Stimulated activated CD4-positive, alpha-beta T cell treated with anti-CD3 and anti-CD28 coated beads, Interleukin-4, amount 100 ng/mL, for 4 hours (primary cell): ENCODE results near the gene PAX2.

Experiments used
- DNase-seq, 2 experiments: peaks; one replicate each; pipeline ENCODE4 v3.0.0-alpha.2; 2020

PAX2 gene

DNA sequence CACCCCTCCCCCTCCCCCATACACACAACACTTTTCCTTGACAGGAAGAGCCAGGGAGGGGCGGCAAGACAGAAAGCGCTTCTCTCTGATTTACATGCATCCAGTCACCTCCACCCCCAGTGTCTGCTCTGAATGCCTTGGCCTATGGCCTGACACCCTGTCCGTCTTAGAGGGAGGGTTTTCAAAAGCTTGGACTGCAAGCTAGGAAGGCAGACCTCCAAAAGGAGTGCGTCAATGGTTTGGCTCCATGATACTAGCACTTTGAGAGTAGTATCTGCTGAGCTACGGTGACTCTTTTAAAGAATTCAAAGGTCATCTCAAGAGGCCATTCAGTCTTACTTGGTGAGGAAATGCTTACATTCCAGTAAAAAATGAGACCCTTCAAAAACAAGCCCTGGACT is 20.3 kb upstream of the PAX2 start:
- no peak for DNase-seq

DNA sequence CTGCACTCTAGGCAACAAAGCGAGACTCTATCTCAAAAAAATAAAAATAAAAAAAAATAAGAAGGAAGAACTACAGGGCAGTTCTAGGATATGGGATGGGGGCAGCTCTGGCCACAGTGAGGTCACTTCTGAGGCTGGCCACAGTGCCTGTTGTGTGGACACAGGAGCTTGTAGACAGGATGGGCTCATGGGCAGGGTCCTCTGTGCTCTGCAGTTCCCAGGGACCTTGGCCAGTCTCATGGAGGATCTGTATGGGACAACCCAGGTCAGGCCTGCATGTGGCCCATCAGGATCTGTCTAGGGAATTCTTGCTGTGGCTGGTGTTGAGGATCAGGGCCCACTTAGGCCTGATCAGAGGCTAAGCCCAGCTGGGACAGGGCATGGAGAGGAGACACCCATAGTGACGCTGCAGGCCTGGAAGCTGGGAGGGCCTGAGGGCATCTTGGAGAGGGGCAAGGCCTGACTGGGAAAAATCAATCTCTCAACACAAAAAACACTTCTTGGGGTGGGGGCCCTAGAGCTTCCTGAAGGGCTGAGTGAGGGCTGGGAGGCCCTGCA is 19.4 kb upstream of the PAX2 start:
- DNase-seq, result no peak

DNA sequence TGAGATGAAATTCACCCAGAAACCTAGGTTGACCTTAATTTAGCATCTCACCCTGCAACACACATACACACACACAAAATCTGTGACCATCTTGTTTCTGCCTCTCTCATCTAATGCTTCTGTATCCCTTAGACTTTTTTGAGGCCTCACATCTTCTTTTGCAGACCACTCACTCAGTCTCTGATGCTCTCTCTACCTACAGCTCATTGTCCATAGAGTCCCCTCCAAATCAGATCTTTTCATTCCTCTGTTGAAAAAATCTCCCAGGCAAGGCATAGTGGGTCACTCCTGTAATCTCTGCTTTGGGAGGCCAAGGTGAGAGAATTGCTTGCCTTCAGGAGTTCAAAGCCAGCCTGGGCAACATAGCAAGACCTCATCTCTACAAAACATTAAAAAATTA is 17.6 kb upstream of the PAX2 start:
- DNase-seq, result no peak

DNA sequence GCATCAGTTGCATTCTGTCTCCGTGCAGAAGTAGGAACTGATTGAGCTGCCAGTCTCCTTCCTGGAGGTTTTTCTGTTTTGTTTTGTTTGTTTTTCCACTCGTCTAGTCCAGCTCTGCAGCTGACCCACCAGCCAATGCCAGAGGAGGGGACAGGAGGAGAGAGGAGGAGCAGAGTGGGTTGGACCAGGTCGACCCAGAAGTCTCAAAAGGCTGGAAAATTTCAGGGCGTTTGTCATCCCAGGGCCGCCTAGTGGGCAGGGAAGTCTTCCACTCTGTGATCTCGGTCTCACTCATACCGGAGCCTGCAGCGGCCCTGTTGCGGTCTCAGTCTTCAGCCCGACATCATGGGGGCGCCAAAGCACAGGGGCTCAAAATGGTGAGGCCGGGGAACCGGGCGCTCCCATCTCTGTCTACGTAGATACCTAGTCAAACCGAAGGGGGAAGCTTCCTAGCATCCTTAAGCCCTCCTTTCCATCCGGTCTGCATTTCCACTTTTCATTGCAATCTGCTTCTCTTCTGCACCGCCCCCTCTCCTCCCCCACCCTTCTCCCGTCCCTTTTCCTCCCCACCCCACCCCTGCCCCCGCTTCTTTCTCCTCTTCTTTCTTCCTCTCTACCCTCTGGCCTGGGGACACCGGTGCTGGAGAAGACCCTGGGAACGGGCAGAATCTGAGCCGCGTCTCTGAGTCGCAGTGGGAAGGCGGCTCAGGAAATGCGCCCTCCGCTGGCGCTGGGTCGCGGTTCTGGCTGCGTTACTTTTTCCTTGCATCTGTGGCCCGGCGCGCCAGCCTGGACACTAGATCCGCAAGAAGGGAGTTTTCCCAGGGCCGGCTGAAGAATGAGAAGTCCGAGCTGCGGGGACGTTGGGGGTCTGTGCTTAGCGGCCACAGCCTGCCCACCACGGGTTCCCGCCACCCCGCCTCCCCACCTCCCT is 16.2 kb upstream of the PAX2 start:
- no peak for DNase-seq

DNA sequence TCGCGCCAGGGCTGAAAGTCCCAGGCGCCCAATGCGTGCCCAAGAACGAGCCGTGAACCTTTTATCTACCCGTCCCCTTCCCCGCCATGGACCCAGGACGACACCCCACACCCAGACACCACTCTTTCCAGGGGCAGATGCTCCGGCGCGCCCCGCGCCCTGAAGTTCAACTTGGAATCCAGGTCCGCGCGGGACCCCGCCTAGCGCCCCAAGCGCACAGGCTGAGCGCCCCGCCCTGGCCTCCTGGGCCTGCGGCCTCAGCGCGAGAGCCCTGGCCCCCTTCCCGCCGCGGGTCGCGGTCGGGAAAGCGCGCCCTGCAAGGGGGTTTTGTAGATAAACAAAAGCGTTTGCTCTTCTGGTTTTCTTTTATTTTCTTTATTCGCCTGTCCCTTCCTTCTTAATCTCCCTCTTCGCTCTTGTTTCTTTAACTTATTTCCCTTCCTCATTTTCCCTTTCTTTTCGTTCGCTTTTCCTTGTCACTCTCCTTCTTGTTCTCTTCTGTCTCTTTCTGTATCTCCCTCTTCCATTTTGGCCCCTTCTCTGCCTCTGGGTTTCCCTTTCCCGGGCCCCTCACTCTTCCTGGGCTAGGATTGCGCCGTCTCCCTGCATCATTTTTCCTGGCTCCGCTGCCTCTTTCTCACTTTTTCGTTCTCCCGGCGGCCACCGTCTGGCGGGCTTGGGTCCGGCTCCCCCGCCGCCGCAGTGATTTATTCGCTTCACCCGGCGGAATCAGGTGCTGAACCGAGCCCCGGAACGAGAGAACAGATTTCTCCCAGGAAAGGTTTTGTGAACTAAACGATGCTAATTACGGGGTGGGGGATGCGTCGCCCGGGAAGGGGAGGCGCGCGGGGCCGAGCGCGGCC is 15.3 kb upstream of the PAX2 start:
- no peak for DNase-seq

DNA sequence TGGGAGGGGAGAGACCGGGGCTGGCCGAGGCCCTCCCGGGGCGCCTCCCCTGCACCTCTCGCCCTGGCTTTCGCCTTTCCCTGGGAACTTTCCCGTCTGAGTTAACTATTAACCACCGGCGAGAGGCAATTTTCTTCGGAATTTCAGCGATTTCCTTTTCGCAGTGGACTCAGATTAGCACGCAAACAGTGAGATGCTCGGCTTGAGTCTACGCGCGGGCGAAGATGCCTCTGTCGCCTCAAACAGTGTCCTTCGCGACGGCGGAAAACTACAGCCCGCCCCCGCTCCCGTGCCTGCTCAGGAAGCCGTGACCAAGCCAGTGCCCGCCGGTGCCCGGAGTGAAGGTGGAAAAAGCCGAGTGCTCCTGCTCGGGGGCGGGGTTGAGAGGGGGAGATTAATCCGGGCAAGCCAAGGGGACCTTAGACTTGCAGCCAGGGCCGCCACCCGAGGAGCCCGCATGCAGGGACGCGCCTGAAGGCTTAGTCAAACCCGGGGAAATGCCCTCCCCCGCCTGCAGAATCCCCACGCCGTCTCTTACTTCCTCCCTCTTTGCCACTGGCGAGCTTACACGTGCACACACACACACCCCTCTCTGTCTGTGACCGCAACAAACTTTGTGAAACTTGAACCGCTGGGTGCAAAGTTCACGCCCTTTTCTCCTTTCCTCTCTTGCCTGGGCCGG is 14.5 kb upstream of the PAX2 start:
- peak in 1 of 2 experiments; percentile 36 for DNase-seq

DNA sequence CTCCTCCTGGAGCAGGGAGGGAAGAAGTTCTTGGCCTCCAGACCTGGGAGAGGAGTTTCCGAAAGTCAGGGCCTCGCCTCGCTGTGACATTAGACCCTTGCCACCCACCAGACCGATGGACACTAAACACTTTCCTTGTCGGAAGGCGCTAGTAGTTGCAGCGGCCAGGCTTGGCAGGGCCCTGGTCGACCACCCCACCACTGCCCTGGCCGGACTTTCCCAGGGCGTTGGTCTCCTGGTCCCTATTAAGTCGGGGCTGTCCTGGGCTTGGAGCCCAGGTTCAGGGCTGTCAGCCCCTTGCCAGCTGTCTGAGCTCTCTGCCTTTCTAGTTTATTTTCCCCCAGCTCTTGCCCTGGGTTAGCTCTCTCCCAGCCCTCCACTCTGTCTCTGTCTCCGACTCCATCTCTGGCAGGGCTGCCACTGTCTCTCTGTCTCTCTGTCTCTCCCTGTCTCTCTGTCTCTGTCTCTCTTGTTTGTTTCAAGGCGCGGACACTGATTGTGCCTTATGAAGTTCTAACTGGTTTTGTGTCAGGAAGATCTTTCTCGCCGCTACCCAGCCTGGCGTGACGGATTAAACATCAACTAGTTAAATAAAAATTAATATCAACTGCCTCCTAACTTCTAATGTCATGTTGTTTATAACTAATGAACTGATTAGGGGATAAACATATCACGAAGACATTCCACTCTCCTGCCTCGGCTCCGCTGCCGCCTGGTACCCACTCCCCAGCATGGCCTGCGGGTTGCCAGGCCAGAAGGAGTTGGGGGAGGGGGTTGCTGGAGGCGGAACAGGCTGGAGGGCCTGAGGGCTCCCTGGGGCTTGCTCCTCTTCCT is 13.8 kb upstream of the PAX2 start:
- DNase-seq, result no peak

DNA sequence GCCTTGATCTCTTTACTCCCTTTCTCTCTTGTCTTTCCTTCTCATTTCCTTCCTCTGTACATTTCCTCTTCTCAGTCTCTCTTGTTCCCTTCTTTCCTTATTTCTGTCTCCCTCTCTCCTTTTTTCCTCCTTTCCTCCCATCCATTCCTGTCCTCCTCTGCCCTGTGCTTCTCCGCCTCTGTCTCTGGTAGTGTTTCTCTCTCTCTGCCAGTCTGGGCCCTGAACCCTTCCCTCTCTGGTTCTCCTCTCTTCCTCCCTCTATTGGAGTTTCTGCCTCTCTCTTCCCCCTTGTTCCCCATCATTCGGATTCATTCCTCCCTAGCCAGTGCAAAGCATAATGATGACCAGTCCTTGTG is 13.2 kb upstream of the PAX2 start:
- DNase-seq, result no peak

DNA sequence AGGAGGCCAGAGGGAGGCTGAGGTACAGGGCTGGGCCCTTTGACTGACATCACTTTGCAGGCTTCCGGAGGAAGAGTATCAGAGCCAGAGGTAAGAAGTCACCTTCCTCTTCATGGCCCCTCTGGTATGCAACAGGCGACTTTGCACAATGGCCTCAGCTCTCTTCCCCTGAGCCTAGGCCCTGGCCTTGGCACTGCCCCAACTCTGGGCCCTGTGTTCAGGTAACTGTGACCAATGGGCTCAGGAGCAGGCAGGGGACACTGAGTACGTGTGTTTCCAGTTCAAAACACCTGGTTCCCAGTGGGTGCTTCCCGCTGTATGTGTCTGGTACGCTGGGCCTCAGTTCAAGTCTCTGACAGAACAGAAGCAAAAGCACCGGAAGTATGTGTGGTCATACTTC is 12.1 kb upstream of the PAX2 start:
- DNase-seq, result no peak

DNA sequence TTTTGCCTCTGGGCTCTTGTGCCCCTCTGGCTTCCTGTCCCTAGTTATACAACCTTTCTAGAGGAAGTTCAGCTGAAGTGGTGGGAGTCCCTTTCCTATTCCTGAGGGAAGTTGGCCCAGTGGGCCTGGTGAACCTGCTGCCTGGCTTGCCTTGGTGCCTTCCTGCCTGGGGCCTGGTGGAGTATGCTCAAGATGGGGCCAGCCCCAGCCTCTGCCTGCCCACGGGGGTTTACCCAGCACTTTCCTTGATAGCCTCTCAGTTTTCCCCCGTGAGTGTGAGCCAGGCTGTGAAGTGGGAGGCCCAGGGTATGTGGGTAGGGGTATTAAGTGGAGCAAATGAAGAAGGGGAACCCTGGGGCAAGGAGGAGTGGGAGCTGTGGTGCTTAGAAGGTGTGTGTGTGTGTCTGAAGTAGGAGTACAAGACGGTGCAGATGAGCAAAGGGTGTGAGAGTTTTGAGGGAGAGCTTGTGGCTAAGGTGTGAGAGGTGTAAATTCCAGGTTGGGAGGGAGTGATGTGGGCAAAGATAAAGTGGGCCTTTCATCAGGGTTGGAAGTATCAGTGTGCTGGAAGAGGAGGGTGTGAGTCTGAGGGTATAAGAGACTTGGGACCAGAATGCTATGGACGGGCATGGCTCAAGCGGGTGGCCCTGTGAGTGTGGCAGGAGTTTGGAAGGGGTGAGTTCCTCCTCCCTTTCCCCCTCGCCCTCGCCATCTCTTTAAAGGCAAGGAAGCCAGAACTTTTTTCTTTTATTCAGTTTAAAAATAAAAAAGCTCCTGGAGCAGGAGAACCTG is 10.9 kb upstream of the PAX2 start:
- DNase-seq, result no peak

DNA sequence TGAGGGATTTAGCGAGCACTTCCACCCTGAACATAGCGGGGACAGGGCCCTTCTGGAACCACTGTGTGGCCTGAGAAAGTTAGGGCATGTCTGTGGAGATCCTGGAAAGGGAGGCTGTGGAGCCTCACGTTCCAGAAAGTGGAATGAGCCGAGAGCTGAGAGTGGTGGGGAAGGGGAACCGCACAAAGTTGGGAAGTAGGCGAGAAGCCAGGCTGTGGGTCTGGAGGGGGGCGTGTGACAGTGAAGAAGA is 10.4 kb upstream of the PAX2 start:
- no peak for DNase-seq

DNA sequence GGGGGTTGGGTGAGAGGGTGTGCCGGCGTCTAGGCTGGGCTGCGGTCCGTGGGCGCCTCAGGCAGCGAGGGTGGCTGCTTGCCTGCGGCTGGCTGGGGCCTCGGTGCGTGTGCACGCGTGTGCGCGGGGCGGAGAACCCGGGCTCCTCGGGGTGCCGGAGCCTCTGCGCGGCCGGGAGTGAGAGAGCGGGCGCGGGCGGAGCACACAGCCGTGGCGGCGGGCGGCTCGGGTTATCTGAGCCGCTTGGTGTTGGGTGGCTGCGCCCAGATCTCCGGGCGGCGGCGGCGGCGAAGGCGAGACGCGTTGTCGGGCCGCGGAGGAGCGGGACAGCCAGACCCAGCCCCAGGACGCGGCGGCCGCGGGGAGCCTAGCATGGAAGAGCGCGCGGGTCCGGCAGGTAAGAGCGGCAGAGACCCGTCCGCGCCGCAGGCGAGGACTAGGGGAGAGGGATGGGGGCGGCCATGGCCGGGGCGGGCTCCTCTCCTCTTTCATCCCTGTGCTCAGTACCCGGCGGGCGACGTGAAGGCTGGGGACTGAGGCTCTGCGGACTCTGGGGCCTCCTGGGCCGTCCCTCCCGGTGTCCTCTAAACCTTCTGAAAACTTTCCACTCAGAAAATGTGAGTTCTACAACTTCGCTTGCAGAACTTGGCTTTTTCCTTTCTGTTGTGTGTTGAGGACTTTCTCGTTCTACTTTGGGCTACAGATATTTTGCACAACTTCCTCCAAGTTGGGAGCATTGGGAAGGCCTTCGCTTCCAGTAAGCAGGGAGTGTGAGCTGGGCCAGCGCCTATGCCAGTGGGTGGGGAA is 9.8 kb upstream of the PAX2 start:
- no peak for DNase-seq

DNA sequence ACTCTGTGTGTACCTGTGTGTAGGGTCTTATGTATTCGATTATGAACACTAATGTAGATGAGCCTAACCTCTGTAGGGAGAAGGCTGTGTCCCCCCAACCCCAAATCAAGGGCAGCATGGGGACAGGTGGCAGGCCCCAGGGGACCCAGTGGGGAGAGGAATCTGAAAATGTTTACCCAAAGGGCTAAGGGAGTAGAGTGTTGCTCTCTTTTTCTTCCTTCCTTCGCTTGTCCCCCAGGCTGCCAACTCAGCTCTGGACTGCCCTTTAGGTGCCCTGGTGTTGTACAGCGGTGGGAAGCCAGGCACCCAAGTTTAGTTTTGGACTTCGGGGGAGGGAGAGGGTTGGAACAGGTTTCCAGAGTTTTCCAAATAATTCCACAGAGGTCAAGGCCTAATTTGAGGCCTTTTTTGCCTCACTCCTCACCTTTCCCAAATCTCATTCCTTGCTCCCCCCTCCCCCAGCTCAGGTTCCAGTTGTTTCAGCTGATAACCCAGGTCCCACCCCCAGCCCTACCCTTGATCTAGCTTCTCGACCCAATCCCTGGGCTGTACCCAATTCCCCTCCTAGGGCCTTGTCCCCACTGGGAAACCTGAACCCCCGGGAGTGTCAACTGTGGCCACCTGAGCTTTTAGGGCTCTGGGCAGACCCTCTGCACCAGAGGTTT is 9.1 kb upstream of the PAX2 start:
- no peak for DNase-seq

DNA sequence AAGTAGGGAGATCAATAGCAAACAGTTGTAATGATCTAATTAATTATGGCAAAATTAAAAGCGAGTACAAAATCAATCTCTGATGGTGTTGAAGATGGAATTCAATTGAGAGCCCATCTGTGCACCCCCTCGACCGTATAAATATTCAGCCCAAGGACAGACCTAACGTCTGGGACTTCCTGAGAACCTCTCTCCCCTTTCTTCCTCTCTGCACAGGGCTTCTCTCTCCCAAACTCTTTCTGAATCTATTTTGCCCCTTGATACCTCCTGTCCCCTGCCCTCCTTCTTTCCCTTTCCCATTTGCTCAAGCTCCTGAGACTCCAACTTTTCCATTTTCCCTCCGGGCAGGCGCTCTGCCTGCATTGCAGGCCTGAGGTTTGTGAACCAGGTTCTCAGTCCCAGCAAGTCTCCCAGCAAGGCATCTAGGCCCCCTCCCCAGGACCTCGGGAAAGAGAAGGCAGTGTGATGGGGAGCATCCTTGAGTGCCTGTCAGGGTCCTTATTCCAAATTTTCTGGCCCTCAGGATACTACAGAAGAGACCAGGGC is 8.5 kb upstream of the PAX2 start:
- DNase-seq, result no peak

DNA sequence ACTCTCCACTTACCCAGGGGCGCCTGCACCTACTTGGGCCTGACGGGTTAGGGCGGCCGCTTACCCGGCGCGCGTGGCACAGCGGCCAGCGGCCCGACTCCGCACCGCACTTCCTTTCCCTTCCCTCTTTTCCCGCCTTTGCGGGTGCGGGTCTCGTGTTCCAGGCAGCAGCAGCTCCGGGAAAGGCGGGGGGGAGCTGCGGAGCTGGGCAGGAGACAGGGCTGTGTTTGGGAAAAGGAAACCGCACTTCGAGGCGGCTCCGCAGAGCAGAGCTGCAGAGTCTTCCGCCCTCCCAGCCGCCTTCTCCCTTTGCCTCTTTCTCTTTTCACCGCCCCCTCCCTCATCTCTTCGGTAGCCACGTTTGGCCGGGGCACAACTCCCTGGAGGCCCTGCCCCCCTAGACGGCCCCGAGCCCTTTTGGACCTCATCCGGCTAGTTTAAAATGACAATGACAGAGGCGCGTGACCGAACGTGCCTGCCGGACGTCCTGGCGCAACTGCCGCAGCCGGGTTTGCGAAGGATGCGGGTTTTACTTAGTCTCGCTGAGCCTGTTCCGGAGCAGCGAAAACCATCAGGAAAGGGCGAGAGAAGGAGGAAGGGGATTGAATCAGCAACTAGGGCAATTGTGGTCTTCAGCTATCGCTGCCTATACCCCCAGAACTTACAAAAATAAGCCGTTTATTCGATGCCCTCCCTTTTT is 7.9 kb upstream of the PAX2 start:
- no peak for DNase-seq

DNA sequence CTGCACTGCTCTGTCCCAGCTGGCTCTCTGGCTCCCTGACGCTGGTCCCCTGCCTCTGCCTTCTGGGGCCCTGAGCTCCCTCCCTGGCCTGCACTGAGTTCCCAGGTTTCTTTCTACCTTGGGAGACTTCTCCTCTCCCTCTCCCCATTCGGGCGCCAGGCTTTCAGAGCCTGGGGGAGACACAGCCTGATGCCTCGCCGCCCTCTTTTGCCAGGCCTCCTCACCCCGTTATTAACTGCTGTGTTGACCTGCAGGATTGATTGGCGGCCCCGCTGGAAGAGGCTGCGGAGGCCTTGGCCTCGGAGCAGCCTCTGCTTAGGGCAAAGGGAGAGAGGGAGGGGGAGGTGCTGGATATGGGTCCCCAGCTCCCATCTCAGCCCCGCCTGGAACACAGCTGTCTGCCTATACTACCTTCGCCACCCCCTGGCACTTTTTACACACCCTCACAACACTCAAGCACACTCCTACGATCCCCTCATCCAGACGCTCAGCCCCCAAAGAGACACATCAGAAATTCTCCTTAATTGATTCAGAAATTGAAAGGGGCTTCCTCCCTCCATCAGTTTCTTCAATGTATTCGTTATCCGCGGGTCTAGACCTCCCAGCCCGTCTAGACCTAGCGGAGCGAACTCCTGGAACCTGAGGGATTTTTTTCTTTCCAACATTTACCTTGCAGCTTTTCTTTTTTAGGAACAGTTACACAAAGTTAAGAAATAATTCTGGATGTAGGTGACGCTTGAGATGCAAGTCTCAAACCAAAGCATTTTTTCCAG is 7.1 kb upstream of the PAX2 start:
- no peak for DNase-seq

DNA sequence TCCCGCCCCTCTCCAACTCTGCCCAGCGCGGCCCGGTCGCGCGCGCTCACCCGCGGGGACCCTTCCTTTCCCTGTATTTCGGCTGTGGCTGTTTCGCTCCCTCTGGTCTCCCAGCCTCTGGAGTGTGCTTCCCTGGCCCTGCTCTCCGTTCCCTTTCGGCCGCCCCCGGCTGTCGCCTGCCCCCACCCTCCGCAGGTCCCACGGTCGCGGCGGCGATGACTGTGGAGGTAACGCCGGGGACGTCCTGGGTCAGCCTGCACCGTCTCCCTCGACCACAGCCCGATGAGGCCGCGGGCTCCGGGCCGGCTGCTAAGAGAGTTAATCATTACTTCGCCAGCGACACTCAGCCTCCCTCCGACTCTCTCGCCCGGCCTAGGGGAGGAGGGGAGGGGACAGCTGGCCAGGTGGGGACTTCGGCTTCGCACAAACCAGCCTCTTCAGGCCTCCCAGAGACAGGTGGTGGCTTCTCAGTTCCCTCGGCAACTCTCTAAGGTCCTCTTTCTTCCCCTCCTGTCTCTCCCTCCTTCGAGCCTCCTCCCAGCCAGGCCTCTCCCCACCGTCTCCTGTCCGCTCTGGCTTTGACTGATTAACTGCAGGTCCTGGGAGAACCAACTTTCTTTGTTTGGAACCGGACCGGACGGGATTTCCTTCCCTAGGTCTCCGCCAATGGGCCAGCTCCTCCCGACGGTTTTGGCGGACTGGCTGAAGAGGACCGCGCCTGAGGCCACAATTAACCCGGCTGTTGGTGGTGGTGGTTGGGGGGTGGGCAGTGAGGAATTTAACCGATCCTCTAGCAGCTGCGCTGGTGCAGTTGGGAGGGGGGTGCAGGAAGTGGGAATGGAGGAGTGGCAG is 5.6 kb upstream of the PAX2 start:
- no peak for DNase-seq
